GM13976 (cell line): ENCODE results near the gene IFNA7.
A peak's percentile ranks its signal among the peaks of the same experiment; 100 is the strongest.
"Not testable (repeated sequence)": the region's sequence is repeated elsewhere in the genome, so short reads cannot be mapped to it uniquely, and the experiment has no call there.

Experiments
- DNase-seq: peaks from one replicate; pipeline ENCODE4 v3.0.0; 2012; ENCODE audit warnings: low spot score
- in situ Hi-C: fragments of 300-500 bp; cut with MboI; formaldehyde crosslinking; loops from one replicate; pipeline ENCODE4 v1.12.0; 2022; ENCODE audit warnings: low sequenced_read_pairs, mixed read lengths, inconsistent platforms; ENCODE audit not compliant: unreplicated experiment
- TF ChIP-seq, protein P1 (sequence below): IDR thresholded peaks from 2 replicates; pipeline ENCODE4 v1.5.1; 2012; ENCODE audit warnings: borderline replicate concordance, mild to moderate bottlenecking; ENCODE audit not compliant: insufficient read depth; ENCODE audit errors: extremely low read depth, missing control alignments, control extremely low read depth

The IFNA7 gene

DNA sequence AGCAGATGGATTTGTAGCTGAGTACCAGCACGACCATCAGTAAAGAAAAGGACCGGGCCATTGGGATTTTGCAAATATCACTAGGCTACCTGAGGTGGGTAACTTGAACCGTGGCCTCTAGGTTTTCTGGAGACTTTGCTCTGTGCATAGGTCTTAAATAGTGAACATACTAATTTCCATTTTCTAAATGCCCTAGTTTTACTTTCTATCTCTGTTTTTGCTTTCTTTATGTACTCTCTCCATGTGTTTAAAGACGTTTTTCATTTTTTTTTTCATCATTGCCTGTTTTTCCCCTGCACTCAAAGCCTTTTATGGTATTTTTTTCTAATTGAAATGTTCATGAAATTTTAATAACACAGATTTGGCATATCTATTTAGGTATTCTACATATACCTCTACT is at the start of gene IFNA7:
Gene IFNA7, minus strand, starts transcription at position 101 of the 400 bp plus-strand sequence. Its CDS starts 40 bp downstream, at position 61.
- DNase-seq, in situ Hi-C loops: not testable (repeated sequence)

- no peak for DNase-seq
- in situ Hi-C loops = no loop called here
- TF ChIP-seq, protein P1, sequence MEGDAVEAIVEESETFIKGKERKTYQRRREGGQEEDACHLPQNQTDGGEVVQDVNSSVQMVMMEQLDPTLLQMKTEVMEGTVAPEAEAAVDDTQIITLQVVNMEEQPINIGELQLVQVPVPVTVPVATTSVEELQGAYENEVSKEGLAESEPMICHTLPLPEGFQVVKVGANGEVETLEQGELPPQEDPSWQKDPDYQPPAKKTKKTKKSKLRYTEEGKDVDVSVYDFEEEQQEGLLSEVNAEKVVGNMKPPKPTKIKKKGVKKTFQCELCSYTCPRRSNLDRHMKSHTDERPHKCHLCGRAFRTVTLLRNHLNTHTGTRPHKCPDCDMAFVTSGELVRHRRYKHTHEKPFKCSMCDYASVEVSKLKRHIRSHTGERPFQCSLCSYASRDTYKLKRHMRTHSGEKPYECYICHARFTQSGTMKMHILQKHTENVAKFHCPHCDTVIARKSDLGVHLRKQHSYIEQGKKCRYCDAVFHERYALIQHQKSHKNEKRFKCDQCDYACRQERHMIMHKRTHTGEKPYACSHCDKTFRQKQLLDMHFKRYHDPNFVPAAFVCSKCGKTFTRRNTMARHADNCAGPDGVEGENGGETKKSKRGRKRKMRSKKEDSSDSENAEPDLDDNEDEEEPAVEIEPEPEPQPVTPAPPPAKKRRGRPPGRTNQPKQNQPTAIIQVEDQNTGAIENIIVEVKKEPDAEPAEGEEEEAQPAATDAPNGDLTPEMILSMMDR = no peak
These were observed 49.6 kb upstream of the IFNA7 start for GRCh38 chr9:21251638-21252037.

GRCh38 chr9:21251190-21251589 is 49.2 kb upstream of the IFNA7 start:
- no peak for DNase-seq
- in situ Hi-C loops = no loop called here
- TF ChIP-seq, protein P1 = no peak

DNA sequence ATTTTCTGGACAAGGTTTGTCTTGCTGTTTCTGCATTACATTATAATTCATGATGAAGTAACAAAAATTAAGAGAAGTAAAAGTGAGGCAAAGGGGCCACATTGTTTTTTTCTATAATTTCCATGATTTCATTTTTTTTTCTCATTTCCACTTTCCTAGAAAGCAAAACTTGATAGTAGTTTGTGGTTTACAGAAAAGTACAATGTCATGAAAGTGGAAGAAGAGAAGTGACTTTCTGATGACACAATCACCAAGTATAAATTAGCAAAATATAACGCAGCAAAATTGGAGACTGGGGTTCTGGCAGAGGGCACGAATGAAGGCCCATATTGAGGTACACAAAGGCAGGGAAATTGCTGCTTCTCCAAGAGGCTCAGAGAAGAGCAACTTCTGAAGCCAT is 42.8 kb upstream of the IFNA7 start:
- in situ Hi-C loops = loop anchor here (25.0 kb wide), 1 partner anchor 542 kb away; no protein-coding TSS in a partner anchor
- no peak for DNase-seq
- TF ChIP-seq, protein P1 = no peak

DNA sequence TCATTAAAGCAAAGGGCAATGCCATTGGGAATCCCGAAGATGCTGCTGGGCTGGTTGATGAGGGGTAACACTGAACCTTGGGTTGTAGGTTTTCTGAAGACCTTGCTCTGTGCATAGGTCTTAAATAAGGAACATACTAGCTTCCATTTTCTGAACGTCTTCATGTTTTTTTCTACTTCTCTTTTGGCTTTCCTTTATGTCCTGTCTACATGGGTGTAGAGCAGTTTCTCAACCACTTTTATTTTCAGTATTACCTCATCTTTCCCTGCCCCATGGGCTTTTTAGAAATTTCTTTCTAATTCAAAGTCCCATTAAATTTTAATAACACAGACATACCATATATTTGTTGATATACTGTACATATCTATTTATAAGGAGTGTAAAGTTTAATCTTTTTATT is 37.9 kb upstream of the IFNA7 start, which contains the start of gene IFNA14:
Gene IFNA14, minus strand, starts transcription at position 95 of the 400 bp plus-strand sequence. Its CDS starts 70 bp downstream, at position 25.
- TF ChIP-seq, protein P1 = no peak
- no peak for DNase-seq
- in situ Hi-C loops = loop anchor here (25.0 kb wide), 1 partner anchor 547 kb away; no protein-coding TSS in a partner anchor

GRCh38 chr9:21236360-21236714 is 34.3 kb upstream of the IFNA7 start:
- in situ Hi-C loops = loop anchor here (25.0 kb wide), 1 partner anchor 551 kb away; no protein-coding TSS in a partner anchor
- not testable (repeated sequence) for DNase-seq

- peak; percentile 35 for DNase-seq
- TF ChIP-seq, protein P1 = peak; percentile 78
- in situ Hi-C loops = loop anchor here (25.0 kb wide), 1 partner anchor 552 kb away; no protein-coding TSS in a partner anchor
These were observed 33.7 kb upstream of the IFNA7 start for GRCh38 chr9:21235468-21236359.
